T-helper 9 cell (primary cell): ENCODE results near the gene AKR1B1.
"Not testable (repeated sequence)": the region's sequence is repeated elsewhere in the genome, so short reads cannot be mapped to it uniquely, and the experiment has no call there.

Source experiments
- DNase-seq: peaks from one replicate; pipeline ENCODE4 v3.0.0-alpha.2; 2020
- total RNA-seq, 2 donors: gene quantifications; one replicate each; lab custom pipeline; 2026; lab: John Stamatoyannopoulos, UW

The AKR1B1 gene
- total RNA-seq: 28.5 to 66.0 reads per million in 2 donors

DNA sequence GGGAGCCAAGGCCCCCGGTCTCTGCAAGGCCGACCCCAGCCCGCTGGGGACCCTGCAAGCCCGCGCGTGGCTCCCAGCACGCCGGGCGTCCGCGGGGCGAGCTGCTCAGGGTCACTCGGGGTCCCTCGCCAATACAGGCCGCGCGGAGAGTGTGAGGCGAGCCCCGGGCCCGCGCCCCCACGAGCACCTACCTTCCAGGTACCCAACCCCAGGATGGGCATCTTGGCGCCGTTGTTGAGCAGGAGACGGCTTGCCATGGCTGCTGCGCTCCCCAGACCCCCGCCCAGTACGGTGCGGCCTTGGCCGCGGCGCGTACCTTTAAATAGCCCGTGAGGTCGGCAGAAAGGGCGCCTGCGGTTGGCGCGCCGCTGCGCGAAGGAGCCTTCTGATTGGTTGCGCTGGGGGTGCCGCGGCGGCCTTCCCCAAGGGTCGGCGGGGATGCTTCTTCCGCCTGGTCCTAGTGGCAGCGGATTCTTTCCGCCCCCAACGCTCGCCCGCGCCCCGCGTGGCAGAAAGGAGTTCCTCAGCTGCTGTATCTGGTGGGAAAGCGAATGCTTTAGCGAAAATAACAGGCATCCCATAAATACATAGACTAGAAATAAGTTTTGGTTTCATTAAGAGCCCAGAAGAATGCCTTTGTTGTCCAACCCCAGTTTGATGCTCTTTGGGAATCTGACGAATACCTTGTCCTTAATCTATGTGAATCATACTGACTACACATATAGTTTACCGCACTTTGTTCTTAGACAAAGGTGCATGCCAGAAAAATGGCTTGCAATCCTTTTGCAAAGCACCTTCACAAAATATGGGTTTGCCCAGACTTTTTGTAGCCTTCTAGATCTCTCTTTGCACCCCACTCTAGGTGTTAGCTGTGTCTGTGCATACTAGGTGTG lies at the start of gene AKR1B1:
Gene AKR1B1, minus strand, starts transcription at position 295 of the 893 bp plus-strand sequence. Its CDS starts 38 bp downstream, at position 257.
- DNase-seq: peak; percentile 70

DNA sequence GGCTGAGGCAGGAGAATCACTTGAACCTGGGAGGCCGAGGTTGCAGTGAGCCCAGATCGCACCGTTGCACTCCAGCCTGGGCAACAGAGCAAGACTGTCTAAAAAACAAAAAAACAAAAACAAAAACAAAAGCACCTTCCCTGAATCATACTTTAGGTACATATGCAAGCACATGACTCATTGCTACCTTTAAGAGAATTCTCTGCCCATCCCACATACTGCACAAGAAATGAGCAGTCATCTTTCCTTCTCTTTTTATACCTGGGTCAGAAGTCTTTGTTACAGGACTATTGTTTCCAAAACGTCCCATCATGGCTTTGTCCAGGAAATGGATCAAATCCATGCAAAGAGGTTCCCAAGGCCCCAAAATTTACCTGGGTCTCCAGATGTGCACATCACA lies 47.0 kb upstream of the AKR1B1 start:
- no peak for DNase-seq

DNA sequence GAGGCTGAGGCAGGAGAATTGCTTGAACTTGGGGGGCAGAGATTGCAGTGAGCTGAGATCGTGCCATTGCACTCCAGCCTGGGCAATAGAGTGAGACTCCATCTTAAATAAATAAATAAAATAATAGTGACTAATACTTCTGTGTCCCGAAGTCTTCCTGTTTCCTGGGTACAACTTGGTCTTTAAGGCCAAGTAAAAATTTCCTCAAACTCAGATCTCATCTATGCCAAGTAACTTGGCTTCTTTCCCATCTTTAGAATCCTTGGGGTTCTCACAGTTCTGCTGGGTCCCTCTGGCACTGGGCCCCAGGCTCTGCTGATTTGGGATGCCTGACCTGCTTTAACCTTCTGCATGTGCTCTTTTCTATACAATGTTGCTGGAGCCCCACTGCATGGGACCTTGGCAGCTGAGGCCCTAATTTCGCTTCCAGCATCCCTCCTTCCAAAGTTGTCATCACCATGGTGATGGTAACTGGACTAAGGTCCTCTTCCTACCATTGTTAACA lies 45.8 kb upstream of the AKR1B1 start:
- DNase-seq: no peak

DNA sequence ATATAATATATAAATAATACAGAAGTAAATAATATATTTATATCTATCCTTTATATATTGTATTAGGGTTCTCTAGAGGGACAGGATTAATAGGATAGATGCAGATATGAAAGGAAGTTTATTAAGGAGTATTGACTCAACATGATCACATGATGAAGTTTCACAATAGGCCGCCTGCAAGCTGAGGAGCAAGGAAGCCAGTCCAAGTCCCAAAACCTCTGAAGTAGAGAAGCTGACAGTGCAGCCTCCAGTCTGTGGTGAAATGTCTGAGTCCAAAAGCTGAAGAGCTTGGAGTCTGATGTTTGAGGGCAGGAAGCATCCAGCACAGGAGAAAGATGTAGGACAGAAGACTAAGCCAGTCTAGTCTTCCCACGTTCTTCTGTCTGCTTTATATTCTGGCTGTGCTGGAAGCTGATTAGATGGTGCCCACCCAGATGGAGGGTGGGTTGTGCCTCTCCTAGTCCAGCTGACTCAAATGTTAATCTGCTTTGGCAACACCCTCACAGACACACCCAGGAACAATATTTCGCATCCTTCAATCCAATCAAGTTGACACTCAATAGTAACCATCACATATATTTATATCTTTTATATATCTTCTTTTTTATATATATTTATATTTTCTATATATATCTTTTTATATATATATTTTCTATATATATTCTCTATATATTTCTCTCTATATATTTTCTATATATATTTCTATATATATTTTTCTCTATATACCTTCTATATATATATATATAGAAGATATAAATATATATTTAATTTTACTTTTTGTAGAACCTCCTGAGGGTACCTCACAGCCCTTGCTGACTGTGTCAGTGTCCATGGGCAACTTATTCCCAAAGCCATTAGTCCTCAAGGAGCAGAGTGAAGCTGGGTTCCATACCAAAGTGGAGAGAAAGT lies 43.8 kb upstream of the AKR1B1 start:
- no peak for DNase-seq

DNA sequence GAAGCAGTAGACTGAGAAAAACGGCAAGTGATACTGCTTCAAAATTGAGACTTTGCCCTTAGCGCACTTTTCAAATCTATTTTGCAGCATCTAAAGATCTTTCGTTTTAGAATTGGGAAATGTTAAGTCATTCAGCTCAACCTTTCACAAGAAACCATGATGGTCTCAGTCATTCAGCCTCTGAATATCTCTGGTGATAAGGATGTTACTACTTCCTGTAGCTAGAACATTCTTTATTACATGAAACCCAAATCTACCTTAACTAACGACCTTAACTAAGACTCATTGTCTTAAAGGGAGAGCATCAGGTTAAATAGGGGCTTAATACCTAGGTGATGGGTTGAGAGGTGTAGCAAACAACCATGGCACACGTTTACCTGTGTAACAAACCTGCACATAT lies 42.1 kb upstream of the AKR1B1 start:
- DNase-seq: no peak

DNA sequence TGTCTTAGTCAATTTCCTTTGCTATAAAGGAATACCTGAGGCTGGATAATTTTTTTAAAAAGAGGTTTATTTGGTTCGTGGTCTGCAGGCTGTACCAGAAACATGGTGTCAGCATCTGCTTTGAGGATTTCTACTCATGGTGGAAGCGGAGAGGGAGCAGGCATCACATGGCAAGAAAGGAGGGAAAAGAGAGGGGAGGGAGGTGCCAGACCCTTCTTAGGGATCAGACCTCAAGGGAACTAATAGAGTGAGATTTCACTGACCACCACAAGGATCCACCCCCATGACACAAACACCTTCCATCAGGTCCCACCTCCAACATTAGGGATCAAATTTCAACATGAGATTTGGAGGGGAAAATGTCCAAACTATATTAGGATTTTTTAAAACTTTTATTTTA lies 41.5 kb upstream of the AKR1B1 start:
- no peak for DNase-seq

DNA sequence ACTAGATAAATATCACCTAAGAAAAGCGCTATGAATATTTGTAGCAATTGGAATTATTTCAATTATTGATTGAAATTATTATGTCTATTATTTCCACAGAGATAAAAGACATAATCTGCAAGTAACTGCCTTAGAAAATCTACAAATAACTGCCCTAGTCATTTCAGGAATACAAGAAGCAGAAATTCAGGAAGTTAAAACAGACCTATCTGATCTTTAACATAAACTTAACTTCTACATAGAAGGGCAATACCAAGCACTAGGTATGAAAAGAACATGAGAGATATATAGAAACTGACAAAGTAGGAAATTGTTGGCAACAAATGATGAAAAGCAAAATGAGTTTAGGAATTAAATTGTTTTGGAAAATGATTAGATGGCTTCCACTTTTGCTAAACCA lies 36.6 kb upstream of the AKR1B1 start:
- DNase-seq: no peak

DNA sequence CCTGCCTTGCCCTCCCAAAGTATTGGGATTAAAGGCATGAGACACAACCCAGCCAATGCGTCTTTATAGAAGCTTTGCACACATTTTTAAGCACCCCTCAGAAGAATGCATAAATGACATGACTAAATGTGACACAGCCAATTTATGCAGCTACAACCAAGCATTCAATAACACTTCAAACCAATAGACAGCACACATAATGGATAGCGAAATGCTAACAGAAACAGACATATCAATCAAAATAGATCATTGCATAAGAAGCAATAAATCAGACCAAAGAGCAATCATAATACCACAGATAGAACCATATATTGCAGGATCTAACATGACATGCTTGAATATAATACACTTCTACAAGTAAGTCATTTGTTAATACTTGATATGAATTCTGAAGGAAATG lies 34.2 kb upstream of the AKR1B1 start:
- no peak for DNase-seq

DNA sequence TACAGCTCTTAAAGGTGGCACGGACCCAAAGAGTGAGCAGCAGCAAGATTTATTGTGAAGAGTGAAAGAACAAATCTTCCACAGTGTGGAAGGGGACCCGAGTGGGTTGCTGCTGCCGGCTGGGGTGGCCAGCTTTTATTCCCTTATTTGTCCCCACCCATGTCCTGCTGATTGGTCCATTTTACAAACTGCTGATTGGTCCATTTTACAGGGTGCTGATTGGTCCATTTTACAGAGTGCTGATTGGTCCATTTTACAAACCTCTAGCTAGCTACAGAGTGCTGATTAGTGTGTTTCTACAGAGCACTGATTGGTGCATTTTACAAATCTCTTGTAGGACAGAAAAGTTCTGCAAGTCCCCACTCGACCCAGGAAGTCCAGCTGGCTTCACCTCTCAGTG lies 28.8 kb upstream of the AKR1B1 start:
- not testable (repeated sequence) for DNase-seq

DNA sequence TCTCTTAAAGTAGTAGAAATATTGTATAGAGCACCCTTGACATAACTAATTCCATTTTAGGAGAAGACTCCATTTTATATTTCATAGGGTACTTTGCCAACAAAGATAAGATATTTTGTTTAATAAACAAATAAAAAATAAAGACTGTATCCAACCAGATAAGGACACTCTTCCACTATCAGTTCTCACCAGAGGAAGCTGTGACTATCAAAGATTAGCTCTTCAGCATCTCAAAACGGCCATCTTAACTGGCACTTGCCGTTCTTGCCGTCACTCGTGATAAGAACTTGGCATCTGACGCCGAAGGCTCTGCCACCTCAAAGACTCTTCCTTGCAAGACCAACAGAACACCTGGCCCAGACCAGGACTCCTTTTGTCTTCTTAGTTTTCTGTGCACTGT lies 26.3 kb upstream of the AKR1B1 start:
- DNase-seq: no peak

DNA sequence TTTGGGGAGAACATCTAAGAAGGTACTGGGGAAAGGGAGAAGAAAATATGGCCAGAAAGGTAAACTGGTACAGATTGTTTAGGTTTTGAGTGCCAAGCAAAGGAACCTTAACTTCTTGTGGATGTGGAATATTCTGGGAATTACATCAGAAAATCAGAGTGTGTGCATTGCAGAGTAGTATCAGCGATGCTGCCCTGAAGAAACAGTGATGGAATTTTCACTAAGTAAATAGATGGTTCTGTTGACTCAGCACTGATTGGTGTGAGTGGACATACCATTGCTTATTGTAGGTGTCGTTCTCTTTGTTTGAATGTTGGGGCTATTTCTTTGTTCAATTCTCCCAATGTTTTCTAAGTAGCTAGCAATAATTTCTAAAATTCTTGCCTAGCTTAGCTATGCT lies 24.4 kb upstream of the AKR1B1 start:
- no peak for DNase-seq

DNA sequence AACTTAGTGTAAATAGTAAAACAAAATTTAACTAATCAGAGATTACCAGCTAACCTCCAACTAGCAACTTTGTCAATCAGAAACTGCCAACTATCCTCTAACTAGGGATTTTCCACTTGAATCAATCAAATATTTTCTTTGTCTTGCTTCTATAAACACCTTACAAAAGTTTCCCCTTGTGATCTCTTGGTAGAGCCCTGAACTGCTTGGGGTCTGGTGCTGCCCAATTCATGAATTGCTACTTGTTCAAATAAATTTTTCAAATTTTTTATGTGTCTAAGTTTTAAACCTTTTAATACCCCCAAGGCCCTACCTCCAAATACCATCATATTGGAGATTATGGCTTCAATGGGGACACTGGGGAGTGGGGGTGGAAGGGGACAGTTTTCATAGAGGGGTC lies 24.0 kb upstream of the AKR1B1 start:
- no peak for DNase-seq

DNA sequence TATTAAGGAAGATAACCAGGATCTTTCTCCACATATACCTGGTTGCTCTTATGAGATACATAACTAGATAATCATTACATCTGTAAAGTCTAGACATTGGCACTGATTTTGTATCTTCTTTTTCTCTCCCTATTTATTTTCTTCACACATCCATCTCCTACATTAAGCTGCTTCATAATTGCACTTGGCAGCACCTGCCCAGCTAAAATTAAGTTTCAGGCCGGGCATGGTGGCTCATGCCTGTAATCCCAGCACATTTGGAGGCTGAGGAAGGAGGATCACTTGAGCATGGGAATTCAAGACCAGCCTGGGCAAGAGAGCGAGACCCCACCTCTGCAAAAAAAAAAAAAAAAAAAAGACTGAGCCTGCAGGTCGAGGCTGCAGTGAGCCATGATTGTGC lies 22.3 kb upstream of the AKR1B1 start:
- no peak for DNase-seq

DNA sequence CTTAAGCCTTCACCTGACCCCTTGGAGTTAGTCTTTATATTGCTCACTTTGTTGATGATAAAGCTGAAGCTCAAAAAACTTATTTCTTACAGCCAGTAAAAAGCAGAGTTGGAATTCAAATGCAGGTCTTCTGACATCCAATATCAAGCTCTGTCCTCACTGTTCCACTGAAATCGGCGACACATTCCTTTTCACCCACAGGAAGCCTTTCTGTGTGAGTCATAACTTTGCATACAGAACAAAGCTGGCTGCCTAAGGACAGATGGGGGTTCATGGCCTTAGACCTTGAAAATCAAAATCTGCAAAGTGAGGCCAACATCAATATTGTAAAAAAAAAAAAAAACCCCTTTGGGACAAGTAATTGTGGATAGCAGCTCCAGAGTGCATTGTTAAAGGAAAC lies 21.8 kb upstream of the AKR1B1 start:
- no peak for DNase-seq

DNA sequence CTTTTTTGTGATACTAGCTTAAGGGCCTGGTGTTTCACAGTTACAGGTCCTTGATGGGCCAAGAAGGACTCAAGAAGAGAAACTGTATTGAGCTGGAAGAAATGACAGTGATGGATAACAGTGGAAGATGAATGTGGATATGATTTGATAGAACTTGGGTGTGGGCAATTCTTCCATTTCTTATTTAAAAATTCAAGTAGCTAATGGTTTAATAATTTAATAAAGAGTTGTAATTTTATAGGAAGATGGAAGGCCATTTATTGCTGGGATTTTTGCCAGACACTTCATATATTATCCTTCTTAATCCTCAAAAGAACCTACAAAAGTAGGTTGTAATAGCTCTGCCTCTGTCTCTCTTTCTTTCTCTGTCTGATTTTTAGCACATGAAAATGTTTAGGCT lies 21.3 kb upstream of the AKR1B1 start:
- DNase-seq: no peak

DNA sequence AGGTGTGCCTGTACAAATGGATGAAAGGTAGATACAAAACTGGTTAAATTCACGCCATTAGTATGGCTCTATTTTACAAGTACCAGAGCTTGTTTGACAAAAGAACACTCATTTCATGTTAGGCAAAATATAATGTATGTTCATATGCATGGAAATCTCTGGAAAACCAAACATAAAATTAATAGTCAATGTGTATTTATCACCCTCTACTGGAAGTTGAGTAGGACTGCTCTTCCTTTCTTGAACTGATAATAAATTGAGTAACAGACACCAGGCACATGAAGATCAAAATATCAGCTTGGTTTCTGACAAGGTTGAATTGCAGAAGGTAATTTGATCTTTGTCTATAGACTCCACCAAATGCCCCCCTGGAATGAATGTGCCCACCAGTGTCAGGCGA lies 19.8 kb upstream of the AKR1B1 start:
- DNase-seq: no peak

DNA sequence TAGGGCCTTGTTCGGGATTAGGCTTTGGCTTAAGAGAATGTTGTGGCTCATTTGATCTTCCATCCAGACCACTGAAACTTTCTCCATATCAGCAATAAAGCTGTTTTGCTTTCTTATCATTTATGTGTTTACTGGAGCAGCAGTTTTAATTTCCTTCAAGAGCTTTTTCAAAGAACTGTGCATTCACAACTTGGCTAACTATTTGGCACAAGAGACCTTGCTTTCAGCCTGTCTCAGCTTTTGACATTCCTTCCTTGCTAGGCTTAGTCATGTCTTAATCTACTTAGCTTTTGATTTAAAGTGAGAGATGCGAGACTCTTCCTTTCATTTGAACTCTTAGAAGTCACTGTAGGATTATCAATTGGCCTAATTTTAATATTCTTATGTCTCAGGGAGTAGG lies 19.1 kb upstream of the AKR1B1 start:
- no peak for DNase-seq

DNA sequence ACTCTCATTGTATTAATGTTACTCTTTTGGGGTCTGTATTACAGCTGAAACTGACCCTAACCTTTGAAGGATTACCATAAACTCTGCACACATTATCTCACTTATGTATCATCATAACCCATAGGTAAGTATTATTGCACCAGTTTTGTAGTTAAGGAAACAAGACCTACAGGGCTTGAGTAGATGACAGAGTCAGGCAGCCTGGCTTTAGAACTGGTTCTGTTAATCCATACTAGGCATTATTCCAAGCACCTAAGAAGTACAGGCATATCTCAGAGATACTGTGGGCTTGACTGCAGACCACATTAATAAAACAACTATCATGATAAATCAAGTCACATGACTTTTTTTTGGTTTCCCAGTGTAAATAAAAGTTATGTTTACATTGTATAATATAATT lies 17.1 kb upstream of the AKR1B1 start:
- no peak for DNase-seq

DNA sequence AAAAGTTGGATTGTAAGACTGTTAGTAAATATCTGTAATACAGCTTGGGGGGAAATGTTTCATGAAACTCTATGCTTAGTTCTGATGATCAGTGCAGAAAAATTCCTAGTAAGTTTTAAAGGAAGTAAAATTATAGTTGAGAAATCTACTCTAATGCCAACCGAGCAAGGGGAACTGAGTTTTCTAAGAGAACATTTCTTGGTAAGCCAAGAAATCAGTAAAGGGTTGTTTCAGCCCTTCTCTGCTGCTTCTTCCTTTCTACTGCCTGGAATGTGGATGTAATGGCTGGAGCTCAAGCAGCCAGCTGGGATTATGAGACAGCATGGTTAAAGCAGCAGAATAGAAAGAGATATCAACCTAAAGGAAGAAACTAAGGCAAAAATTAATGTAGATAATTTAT lies 15.9 kb upstream of the AKR1B1 start:
- DNase-seq: no peak

DNA sequence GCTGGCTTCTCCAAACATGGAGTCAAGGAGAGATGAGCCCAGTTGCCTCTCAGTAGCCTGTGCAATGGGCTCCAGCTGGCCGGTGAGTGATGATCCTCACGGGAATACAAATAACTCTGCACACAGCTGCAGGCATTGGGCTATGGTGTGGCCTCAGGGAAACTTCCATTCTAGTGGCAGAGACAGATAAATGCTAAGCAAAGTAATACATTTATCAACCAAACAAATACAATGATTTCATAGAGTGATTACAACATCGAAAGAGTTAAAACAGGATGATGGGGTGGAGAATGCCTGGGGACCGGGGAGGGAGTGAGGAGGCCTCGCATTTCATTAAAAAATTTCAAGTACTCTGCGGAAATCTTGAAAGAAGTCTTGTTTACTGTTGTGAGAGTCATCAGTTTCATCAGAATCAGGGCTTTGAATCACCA lies 15.0 kb upstream of the AKR1B1 start:
- DNase-seq: no peak

DNA sequence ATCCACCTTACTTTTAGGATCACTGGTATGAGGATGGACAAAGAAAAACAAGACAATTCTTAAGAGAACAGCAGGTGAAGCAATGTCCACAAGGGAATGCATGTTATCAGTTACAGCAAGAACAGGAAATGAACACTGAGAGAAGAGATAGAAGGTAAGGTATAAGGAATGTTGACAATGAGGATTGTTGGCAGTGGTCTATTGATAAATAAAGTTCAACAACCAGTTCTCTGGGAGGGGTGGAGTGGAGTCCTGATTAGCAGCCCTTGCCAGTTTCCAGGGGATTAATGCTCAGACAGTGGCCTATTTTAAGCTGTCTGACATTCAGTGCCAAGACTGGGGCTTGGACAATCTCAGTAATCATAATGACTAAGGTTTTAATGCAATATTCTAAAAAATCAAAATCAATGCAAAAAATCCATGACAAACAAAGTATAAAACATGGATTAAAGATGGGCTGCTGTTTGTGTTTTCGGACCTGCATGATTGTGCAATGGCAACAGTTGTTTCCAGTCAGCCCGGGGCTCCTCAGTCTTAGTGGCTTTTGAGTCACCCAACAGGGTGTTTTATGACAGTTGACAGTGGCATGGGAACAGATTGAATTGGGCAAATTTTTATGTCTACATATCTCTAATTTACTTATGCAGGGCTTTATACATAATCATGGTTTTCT lies 13.8 kb upstream of the AKR1B1 start:
- no peak for DNase-seq

DNA sequence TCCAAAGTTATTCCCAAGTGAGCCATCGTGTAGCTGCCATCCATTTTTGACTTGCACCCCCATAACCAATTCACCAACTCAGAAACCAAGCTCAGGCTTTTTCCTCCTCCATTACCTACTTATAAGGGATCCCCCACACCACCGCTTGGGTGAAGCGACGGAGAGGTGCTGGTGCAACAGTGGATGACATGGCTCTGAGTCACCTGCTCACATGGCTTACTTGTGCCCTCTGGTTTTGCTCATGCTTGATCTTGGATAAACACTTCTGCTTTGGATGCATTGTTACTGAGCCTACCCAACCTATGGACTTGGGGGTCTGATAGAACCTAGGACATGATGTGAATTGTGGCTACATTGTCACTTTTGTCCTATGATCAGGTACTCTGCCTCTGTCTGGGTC lies 12.0 kb upstream of the AKR1B1 start:
- no peak for DNase-seq

DNA sequence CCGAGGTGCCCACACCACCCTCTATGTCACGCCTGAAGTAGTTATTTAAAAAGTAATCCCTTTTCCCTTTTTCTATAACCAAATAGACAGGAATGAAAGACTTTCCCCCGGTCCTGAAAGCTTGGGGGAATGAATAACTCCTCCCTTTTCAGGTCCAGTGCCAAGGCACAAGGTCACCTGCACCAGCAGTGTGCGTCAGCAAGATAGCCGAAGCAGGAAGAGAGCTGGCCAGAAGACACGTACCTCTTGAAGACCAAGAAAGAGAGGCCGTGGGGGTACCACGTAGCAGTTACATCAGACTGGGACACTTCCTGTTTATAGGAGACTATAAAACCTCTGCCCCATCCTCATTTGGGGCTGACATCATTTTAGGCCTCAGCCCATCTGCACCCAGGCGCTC lies 10.7 kb upstream of the AKR1B1 start:
- no peak for DNase-seq
